Measurements from ENCODE around the gene MRPL24.

The MRPL24 gene

GRCh38 chr1:156742017-156742416 is 1.1 kb upstream of the MRPL24 start:
- Mint-ChIP-seq H3K36me3 (peaks cover 76% of the 10 kb centered on the region), H3K4me1 (peaks cover 61% of the 10 kb centered on the region)
- no peak for ATAC-seq

GRCh38 chr1:156741481-156741983 is 644 bp upstream of the MRPL24 start:
- H3K9me3 Mint-ChIP-seq = no peaks in the 10 kb centered on the region
- H3K4me3 Mint-ChIP-seq = peak overlapping the region; percentile 94
- no peak for ATAC-seq
- H3K36me3 Mint-ChIP-seq = peaks cover 76% of the 10 kb centered on the region
- H3K27me3 Mint-ChIP-seq = no peaks in the 10 kb centered on the region
- H3K27ac Mint-ChIP-seq = peak overlapping the region; percentile 94
- peaks cover 57% of the 10 kb centered on the region for H3K4me1 Mint-ChIP-seq

More at GRCh38 chr1:156742017-156742416, 1.1 kb upstream of the MRPL24 start:
- no peaks in the 10 kb centered on the region for H3K27me3 Mint-ChIP-seq
- no peaks in the 10 kb centered on the region for H3K9me3 Mint-ChIP-seq
- H3K27ac Mint-ChIP-seq = peak overlapping the region; percentile 94
- H3K4me3 Mint-ChIP-seq = peak overlapping the region; percentile 94

GRCh38 chr1:156740237-156740740 is 599 bp downstream of the MRPL24 start:
- Mint-ChIP-seq H3K27me3 (no peaks in the 10 kb centered on the region), H3K36me3 (peaks cover 75% of the 10 kb centered on the region), H3K4me1 (peaks cover 44% of the 10 kb centered on the region), H3K4me3 (peak overlapping the region; percentile 94), H3K9me3 (no peaks in the 10 kb centered on the region), H3K27ac (peak overlapping the region; percentile 94)
- ATAC-seq = no peak

- Mint-ChIP-seq H3K9me3 (no peaks in the 10 kb centered on the region), H3K27me3 (no peaks in the 10 kb centered on the region), H3K4me1 (peaks cover 38% of the 10 kb centered on the region), H3K27ac (no peak overlapping the region), H3K36me3 (peaks cover 63% of the 10 kb centered on the region), H3K4me3 (no peak overlapping the region)
- ATAC-seq = no peak
Observed at GRCh38 chr1:156738916-156739315, 2.0 kb downstream of the MRPL24 start.

- Mint-ChIP-seq H3K4me1 (peaks cover 33% of the 10 kb centered on the region), H3K27ac (no peak overlapping the region), H3K36me3 (peaks cover 58% of the 10 kb centered on the region), H3K9me3 (no peaks in the 10 kb centered on the region), H3K27me3 (no peaks in the 10 kb centered on the region), H3K4me3 (no peak overlapping the region)
- ATAC-seq = no peak
Observed at GRCh38 chr1:156738407-156738806, 2.5 kb downstream of the MRPL24 start.

GRCh38 chr1:156733989-156734584 is 6.8 kb downstream of the MRPL24 start:
- Mint-ChIP-seq H3K9me3 (no peaks in the 10 kb centered on the region), H3K36me3 (peaks cover 39% of the 10 kb centered on the region), H3K27me3 (no peaks in the 10 kb centered on the region), H3K4me3 (no peak overlapping the region), H3K4me1 (peaks cover 29% of the 10 kb centered on the region), H3K27ac (no peak overlapping the region)
- no peak for ATAC-seq

GRCh38 chr1:156728599-156729462 is 12.1 kb downstream of the MRPL24 start, which contains the start of gene ISG20L2:
Gene ISG20L2 (minus strand): TSS chr1:156728766. CDS start chr1:156727652, 1,114 bp downstream.
- peak; percentile 98 for ATAC-seq
- no peaks in the 10 kb centered on the region for H3K27me3 Mint-ChIP-seq
- H3K27ac Mint-ChIP-seq = no peak within 1 kb of the TSS
- H3K4me3 Mint-ChIP-seq = no peak within 1 kb of the TSS
- no peaks in the 10 kb centered on the region for H3K9me3 Mint-ChIP-seq
- H3K36me3 Mint-ChIP-seq = peaks cover 20% of the 10 kb centered on the region
- peaks cover 33% of the 10 kb centered on the region for H3K4me1 Mint-ChIP-seq

- Mint-ChIP-seq H3K4me1 (peaks cover 38% of the 10 kb centered on the region), H3K27me3 (no peaks in the 10 kb centered on the region), H3K4me3 (no peak within 1 kb of the TSS), H3K27ac (no peak within 1 kb of the TSS), H3K9me3 (no peaks in the 10 kb centered on the region), H3K36me3 (peaks cover 23% of the 10 kb centered on the region)
- peak; percentile 85 for ATAC-seq
Observed at GRCh38 chr1:156727926-156728598, 12.8 kb downstream of the MRPL24 start, which contains the start of gene METTL25B. Gene METTL25B (plus strand): TSS chr1:156728469. CDS start chr1:156729105, 636 bp downstream.

GRCh38 chr1:156727492-156727891 is 13.4 kb downstream of the MRPL24 start:
- Mint-ChIP-seq H3K27me3 (no peaks in the 10 kb centered on the region), H3K27ac (no peak overlapping the region), H3K36me3 (peaks cover 23% of the 10 kb centered on the region), H3K4me1 (peaks cover 33% of the 10 kb centered on the region), H3K4me3 (no peak overlapping the region), H3K9me3 (no peaks in the 10 kb centered on the region)
- no peak for ATAC-seq

- Mint-ChIP-seq H3K4me1 (peaks cover 33% of the 10 kb centered on the region), H3K27me3 (no peaks in the 10 kb centered on the region), H3K4me3 (no peak overlapping the region), H3K9me3 (no peaks in the 10 kb centered on the region), H3K36me3 (peaks cover 23% of the 10 kb centered on the region), H3K27ac (no peak overlapping the region)
- ATAC-seq = no peak
Observed at GRCh38 chr1:156726549-156727226, 14.2 kb downstream of the MRPL24 start.

- no peak overlapping the region for H3K27ac Mint-ChIP-seq
- peak; percentile 67 for ATAC-seq
- no peak overlapping the region for H3K4me3 Mint-ChIP-seq
- no peaks in the 10 kb centered on the region for H3K9me3 Mint-ChIP-seq
- H3K36me3 Mint-ChIP-seq = peaks cover 30% of the 10 kb centered on the region
- H3K4me1 Mint-ChIP-seq = peaks cover 37% of the 10 kb centered on the region
- no peaks in the 10 kb centered on the region for H3K27me3 Mint-ChIP-seq
Observed at GRCh38 chr1:156725683-156726280, 15.1 kb downstream of the MRPL24 start.

GRCh38 chr1:156721535-156721934 is 19.4 kb downstream of the MRPL24 start:
- no peak for ATAC-seq
- Mint-ChIP-seq H3K36me3 (peaks cover 38% of the 10 kb centered on the region), H3K9me3 (no peaks in the 10 kb centered on the region), H3K27me3 (no peaks in the 10 kb centered on the region), H3K27ac (no peak overlapping the region), H3K4me3 (no peak overlapping the region), H3K4me1 (peaks cover 21% of the 10 kb centered on the region)

- no peaks in the 10 kb centered on the region for H3K9me3 Mint-ChIP-seq
- H3K4me1 Mint-ChIP-seq = peaks cover 21% of the 10 kb centered on the region
- peaks cover 41% of the 10 kb centered on the region for H3K36me3 Mint-ChIP-seq
- H3K27ac Mint-ChIP-seq = no peak overlapping the region
- H3K27me3 Mint-ChIP-seq = no peaks in the 10 kb centered on the region
- ATAC-seq = no peak
- H3K4me3 Mint-ChIP-seq = no peak overlapping the region
Observed at GRCh38 chr1:156721131-156721530, 19.8 kb downstream of the MRPL24 start.

- Mint-ChIP-seq H3K27me3 (no peaks in the 10 kb centered on the region), H3K4me1 (peaks cover 4% of the 10 kb centered on the region), H3K9me3 (no peaks in the 10 kb centered on the region), H3K36me3 (peaks cover 34% of the 10 kb centered on the region), H3K4me3 (no peak overlapping the region), H3K27ac (no peak overlapping the region)
- no peak for ATAC-seq
Observed at GRCh38 chr1:156717351-156717750, 23.5 kb downstream of the MRPL24 start.
